Measurements from ENCODE around the gene CFAP52. TPM values are rescaled to one million over a fixed set of nuclear protein-coding genes. Genes with fewer than 3 reads are reported as not detected.
"Not testable (repeated sequence)": the region's sequence is repeated elsewhere in the genome, so short reads cannot be mapped to it uniquely, and the experiment has no call there.

The CFAP52 gene
- total RNA-seq, 2 donors from 2014 or later = 1.7 TPM; not detected in 1

DNA sequence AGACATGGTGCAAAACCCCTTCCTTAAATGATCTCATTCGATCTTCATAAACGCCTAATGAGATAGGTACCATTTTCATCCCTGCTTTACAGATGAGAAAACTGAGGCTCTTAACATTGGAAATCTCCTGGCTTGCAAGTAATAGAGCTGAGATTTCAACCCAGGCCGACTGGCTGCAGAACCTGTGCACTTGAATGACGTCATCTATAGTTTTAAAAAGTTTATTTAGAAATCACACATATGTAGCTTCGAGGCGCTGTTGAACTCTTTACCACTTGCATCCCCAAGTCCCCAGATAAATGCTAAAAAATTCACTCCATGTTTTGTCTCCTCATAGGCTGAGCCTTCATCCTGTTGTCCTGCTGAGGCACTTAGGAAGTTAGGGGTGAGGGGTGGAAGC, 30.0 kb downstream of the CFAP52 start:
- 90% methylated on average over 6 of the region's 6 CpGs for WGBS
- Histone ChIP-seq H3K27me3 (replicated peaks; ENCODE audit: insufficient read depth) (no peaks in the 10 kb centered on the region), H3K9me3 (no peaks in the 10 kb centered on the region), H3K4me3 (no peak overlapping the region), H3K36me3 (no peaks in the 10 kb centered on the region), H3K27ac (no peak overlapping the region), H3K4me1 (replicated peaks) (no peaks in the 10 kb centered on the region)
- intact Hi-C loops (cut with DNase I) = no loop called here
- TF ChIP-seq POLR2A (IDR thresholded peaks at IDR 0.05) = no peak
- TF ChIP-seq, protein P1, sequence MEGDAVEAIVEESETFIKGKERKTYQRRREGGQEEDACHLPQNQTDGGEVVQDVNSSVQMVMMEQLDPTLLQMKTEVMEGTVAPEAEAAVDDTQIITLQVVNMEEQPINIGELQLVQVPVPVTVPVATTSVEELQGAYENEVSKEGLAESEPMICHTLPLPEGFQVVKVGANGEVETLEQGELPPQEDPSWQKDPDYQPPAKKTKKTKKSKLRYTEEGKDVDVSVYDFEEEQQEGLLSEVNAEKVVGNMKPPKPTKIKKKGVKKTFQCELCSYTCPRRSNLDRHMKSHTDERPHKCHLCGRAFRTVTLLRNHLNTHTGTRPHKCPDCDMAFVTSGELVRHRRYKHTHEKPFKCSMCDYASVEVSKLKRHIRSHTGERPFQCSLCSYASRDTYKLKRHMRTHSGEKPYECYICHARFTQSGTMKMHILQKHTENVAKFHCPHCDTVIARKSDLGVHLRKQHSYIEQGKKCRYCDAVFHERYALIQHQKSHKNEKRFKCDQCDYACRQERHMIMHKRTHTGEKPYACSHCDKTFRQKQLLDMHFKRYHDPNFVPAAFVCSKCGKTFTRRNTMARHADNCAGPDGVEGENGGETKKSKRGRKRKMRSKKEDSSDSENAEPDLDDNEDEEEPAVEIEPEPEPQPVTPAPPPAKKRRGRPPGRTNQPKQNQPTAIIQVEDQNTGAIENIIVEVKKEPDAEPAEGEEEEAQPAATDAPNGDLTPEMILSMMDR (IDR thresholded peaks at IDR 0.05) = no peak
- DNase-seq (ENCODE audit: low spot score) = no peak

GRCh38 chr17:9607058-9607457, 30.6 kb downstream of the CFAP52 start:
- DNase-seq (ENCODE audit: low spot score); H3K27ac ChIP-seq; H3K4me1 ChIP-seq (replicated peaks); H3K36me3 ChIP-seq; H3K4me3 ChIP-seq; H3K27me3 ChIP-seq (replicated peaks; ENCODE audit: insufficient read depth); intact Hi-C loops (cut with DNase I); H3K9me3 ChIP-seq: not testable (repeated sequence)
- WGBS = 71% methylated on average over 5 of the region's 5 CpGs

GRCh38 chr17:9611557-9611956, 35.1 kb downstream of the CFAP52 start:
- no peaks in the 10 kb centered on the region for H3K27me3 ChIP-seq (replicated peaks; ENCODE audit: insufficient read depth)
- no peaks in the 10 kb centered on the region for H3K4me1 ChIP-seq (replicated peaks)
- no peaks in the 10 kb centered on the region for H3K9me3 ChIP-seq
- intact Hi-C loops (cut with DNase I) = no loop called here
- 82% methylated on average over 2 of the region's 2 CpGs for WGBS
- H3K27ac ChIP-seq = no peak overlapping the region
- TF ChIP-seq POLR2A (IDR thresholded peaks at IDR 0.05) (no peak), POLR2AphosphoS5 (IDR thresholded peaks at IDR 0.05) (no peak)
- TF ChIP-seq, protein P1 (IDR thresholded peaks at IDR 0.05) = no peak
- H3K4me3 ChIP-seq = no peak overlapping the region
- no peak for DNase-seq (ENCODE audit: low spot score)
- no peaks in the 10 kb centered on the region for H3K36me3 ChIP-seq

- Histone ChIP-seq H3K4me3 (no peak overlapping the region), H3K27ac (no peak overlapping the region), H3K9me3 (no peaks in the 10 kb centered on the region), H3K4me1 (replicated peaks) (no peaks in the 10 kb centered on the region), H3K27me3 (replicated peaks; ENCODE audit: insufficient read depth) (no peaks in the 10 kb centered on the region), H3K36me3 (no peaks in the 10 kb centered on the region)
- 73% methylated on average over 9 of the region's 9 CpGs for WGBS
- no peak for DNase-seq (ENCODE audit: low spot score)
- intact Hi-C loops (cut with DNase I) = no loop called here
- TF ChIP-seq, protein P1 (IDR thresholded peaks at IDR 0.05) = no peak
- TF ChIP-seq POLR2AphosphoS5 (IDR thresholded peaks at IDR 0.05) (no peak), POLR2A (IDR thresholded peaks at IDR 0.05) (no peak)
Measured at GRCh38 chr17:9612006-9612405, 35.6 kb downstream of the CFAP52 start.

GRCh38 chr17:9615486-9615885, 39.0 kb downstream of the CFAP52 start:
- 43% methylated on average over 2 of the region's 2 CpGs for WGBS
- DNase-seq (ENCODE audit: low spot score) = no peak
- intact Hi-C loops (cut with DNase I) = no loop called here
- H3K4me1 ChIP-seq (replicated peaks) = no peaks in the 10 kb centered on the region
- no peaks in the 10 kb centered on the region for H3K36me3 ChIP-seq
- no peak overlapping the region for H3K4me3 ChIP-seq
- H3K27ac ChIP-seq = no peak overlapping the region
- TF ChIP-seq, protein P1 (IDR thresholded peaks at IDR 0.05) = no peak
- TF ChIP-seq POLR2A (IDR thresholded peaks at IDR 0.05) = no peak
- TF ChIP-seq POLR2AphosphoS5 (IDR thresholded peaks at IDR 0.05) = no peak
- no peaks in the 10 kb centered on the region for H3K9me3 ChIP-seq
- H3K27me3 ChIP-seq (replicated peaks; ENCODE audit: insufficient read depth) = no peaks in the 10 kb centered on the region

Data from prostate gland (tissue), 2 donors.